ENCODE measurements around the gene BNIP3. TPM values are rescaled to one million over a fixed set of nuclear protein-coding genes. Genes with fewer than 3 reads are reported as not detected.

BNIP3 gene
- total RNA-seq, 1 experiment from 2014 or later = 37.5 TPM

GRCh38 chr10:132030898-132031463 is 49.3 kb upstream of the BNIP3 start:
- H3K27me3 ChIP-seq (ENCODE audit: insufficient read depth, low read length) = no peaks in the 10 kb centered on the region
- no peak overlapping the region for H3K4me2 ChIP-seq (ENCODE audit: low read length)
- H2AFZ ChIP-seq (ENCODE audit: low read depth, low read length, poor library complexity, severe bottlenecking) = no peak overlapping the region
- H3K27ac ChIP-seq (ENCODE audit: low read depth, low read length) = no peak overlapping the region
- ChIA-PET RAD21 (ENCODE audit: low non-redundant PET in 1 of 2, low total read pairs in 2 of 2, uncharacterized antibody in 2 of 2, unreplicated experiment in 2 of 2) (no interaction called here), POLR2A (no interaction called here), CTCF (interaction anchor here (0.9 kb wide), 1 partner anchor 8 kb away, joined by 3 read pairs; no protein-coding TSS in a partner anchor)
- H3K9ac ChIP-seq (ENCODE audit: low read length) = no peak overlapping the region
- H3K79me2 ChIP-seq (ENCODE audit: insufficient read depth, low read length) = no peaks in the 10 kb centered on the region
- intact Hi-C loops (cut with micrococcal nuclease) = no loop called here
- no peaks in the 10 kb centered on the region for H3K9me2 ChIP-seq (ENCODE audit: insufficient read depth)
- no peak for DNase-seq (ENCODE audit: low read depth, low spot score)
- H3K36me3 ChIP-seq (ENCODE audit: control insufficient read depth in 1 of 2, insufficient read depth in 2 of 2, low read length in 2 of 2) = no peaks in the 10 kb centered on the region
- no peak for ATAC-seq
- BruUV-seq (replicated peaks) = no TSS peak
- no peaks in the 10 kb centered on the region for H3K9me3 ChIP-seq (ENCODE audit: control insufficient read depth in 1 of 2, insufficient read depth in 1 of 2, low read depth in 1 of 2, low read length in 2 of 2)
- no peak overlapping the region for H3K4me3 ChIP-seq (replicated peaks in 1 of 2; ENCODE audit: low read depth in 1 of 2, low read length in 2 of 2)
- no peaks in the 10 kb centered on the region for H4K20me1 ChIP-seq (ENCODE audit: insufficient read depth)
- TF ChIP-seq CEBPB (IDR thresholded peaks at IDR 0.05; ENCODE audit: low read depth) (no peak), TCF7L2 (IDR thresholded peaks at IDR 0.05; ENCODE audit: borderline replicate concordance, extremely low read depth, insufficient read depth, insufficient read length) (no peak), POLR2A (IDR thresholded peaks at IDR 0.05; ENCODE audit: borderline replicate concordance, extremely low read depth, insufficient read depth, insufficient read length) (no peak), JUND (IDR thresholded peaks at IDR 0.05) (no peak), EZH2 (IDR thresholded peaks at IDR 0.05) (no peak), CTCF (IDR thresholded peaks at IDR 0.05 in 2 of 3, conservative IDR thresholded peaks at IDR 0.05 in 1 of 3; ENCODE audit: borderline replicate concordance in 1 of 3, insufficient read depth in 1 of 3, low read depth in 2 of 3, low read length in 2 of 3) (no peak), YY1 (IDR thresholded peaks at IDR 0.05; ENCODE audit: extremely low read depth, insufficient replicate concordance, low read depth, low read length) (no peak), SRF (IDR thresholded peaks at IDR 0.05; ENCODE audit: low read depth) (no peak), ELF1 (IDR thresholded peaks at IDR 0.05; ENCODE audit: borderline replicate concordance, low read depth) (no peak), EZH2phosphoT487 (IDR thresholded peaks at IDR 0.05; ENCODE audit: borderline replicate concordance) (no peak), RAD21 (IDR thresholded peaks at IDR 0.05; ENCODE audit: low read depth) (no peak), ZNF274 (IDR thresholded peaks at IDR 0.05; ENCODE audit: low read depth, low read length) (no peak), ZFX (IDR thresholded peaks at IDR 0.05) (no peak), SIN3A (IDR thresholded peaks at IDR 0.05; ENCODE audit: low read depth) (no peak), CBX3 (IDR thresholded peaks at IDR 0.05; ENCODE audit: low read depth) (no peak)
- H3K4me1 ChIP-seq (ENCODE audit: control insufficient read depth in 1 of 2, insufficient read depth in 2 of 2, low read length in 2 of 2) = peaks cover 4 to 7% of the 10 kb centered on the region in 2 experiments; a peak in 3 of 4 replicates

All from HCT116 (cell line).